ENCODE measurements around the gene CRYAA. TPM values are rescaled to one million over a fixed set of nuclear protein-coding genes. Genes with fewer than 3 reads are reported as not detected.

Gene CRYAA
- total RNA-seq, 2 donors from 2014 or later: not detected

GRCh38 chr21:43189936-43190335 lies 21.1 kb downstream of the CRYAA start:
- Mint-ChIP-seq H3K4me1 (no peaks in the 10 kb centered on the region), H3K27ac (no peak overlapping the region), H3K9me3 (no peaks in the 10 kb centered on the region), H3K4me3 (no peak overlapping the region), H3K27me3 (peaks cover 16% of the 10 kb centered on the region), H3K36me3 (ENCODE audit: low read depth) (no peaks in the 10 kb centered on the region)
- ATAC-seq (replicated peaks): no peak

DNA sequence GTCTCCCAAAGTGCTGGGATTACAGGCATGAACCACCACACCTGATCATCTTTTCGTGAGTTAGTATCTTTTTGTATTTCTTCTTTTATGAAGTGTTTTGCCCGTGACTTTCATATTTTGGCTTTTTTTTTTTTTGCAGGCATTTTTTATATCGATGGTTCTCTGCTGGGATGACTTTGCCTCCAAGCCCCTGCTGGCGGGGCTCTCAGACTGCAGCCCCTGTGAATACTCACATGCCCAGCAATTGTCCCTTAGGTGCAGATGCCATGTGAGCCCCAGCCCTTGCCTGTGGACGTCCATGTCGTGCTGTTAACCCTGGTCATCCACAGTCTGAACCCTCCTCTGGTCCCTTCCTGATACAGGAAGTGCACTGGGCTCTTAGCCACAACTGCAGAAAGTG lies 21.7 kb downstream of the CRYAA start:
- Mint-ChIP-seq H3K27me3 (peaks cover 18% of the 10 kb centered on the region), H3K9me3 (no peaks in the 10 kb centered on the region), H3K27ac (no peak overlapping the region), H3K36me3 (ENCODE audit: low read depth) (no peaks in the 10 kb centered on the region), H3K4me3 (no peak overlapping the region), H3K4me1 (no peaks in the 10 kb centered on the region)
- no peak for ATAC-seq (replicated peaks)

- Mint-ChIP-seq H3K36me3 (ENCODE audit: low read depth) (no peaks in the 10 kb centered on the region), H3K27me3 (peaks cover 21% of the 10 kb centered on the region), H3K4me1 (no peaks in the 10 kb centered on the region), H3K27ac (no peak overlapping the region), H3K4me3 (no peak overlapping the region), H3K9me3 (no peaks in the 10 kb centered on the region)
- no peak for ATAC-seq (replicated peaks)
Measured at GRCh38 chr21:43190951-43191350, 22.1 kb downstream of the CRYAA start.

DNA sequence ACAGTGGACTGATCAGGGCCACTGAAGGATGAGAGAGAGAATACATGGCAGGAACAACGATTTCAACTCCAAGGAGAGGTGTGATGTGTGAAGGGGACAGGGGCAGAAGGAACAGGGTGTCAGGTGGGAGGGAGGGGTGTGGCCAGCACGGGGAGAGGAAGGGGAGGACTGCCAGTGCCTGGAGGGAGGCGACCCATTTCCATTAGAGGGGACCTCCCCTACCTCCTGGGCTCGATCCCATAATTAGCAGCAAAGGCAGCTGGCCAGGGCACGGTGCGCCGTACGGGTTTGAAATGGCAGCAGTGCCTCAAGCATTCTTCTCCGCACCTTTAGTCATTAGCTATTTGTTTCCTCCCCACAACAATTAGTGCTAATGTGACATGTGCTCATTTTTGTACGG lies 22.7 kb downstream of the CRYAA start:
- H3K27ac Mint-ChIP-seq: no peak overlapping the region
- ATAC-seq (replicated peaks): no peak
- no peaks in the 10 kb centered on the region for H3K4me1 Mint-ChIP-seq

DNA sequence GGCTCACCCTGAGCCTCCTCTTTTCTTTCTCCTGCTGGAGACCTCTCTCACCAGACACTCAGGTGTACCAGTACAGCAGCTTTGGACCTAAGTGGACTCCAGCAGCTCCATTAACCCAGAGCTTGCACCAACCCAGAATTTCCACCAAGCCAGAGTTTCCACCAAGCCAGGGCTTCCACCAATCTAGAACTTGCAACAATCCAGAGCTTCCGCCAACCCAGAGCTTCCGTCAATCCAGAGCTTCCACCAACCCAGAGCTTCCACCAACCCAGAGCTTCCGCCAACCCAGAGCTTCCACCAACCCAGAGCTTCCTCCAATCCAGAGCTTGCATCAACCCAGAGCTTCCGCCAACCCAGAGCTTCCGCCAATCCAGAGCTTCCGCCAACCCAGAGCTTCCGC lies 23.2 kb downstream of the CRYAA start:
- H3K4me3 Mint-ChIP-seq: no peak overlapping the region
- H3K4me1 Mint-ChIP-seq: no peaks in the 10 kb centered on the region
- ATAC-seq (replicated peaks): no peak
- peaks cover 21% of the 10 kb centered on the region for H3K27me3 Mint-ChIP-seq
- H3K27ac Mint-ChIP-seq: no peak overlapping the region
- H3K36me3 Mint-ChIP-seq (ENCODE audit: low read depth): no peaks in the 10 kb centered on the region
- H3K9me3 Mint-ChIP-seq: no peaks in the 10 kb centered on the region

More for the DNA sequence above, 22.7 kb downstream of the CRYAA start:
- Mint-ChIP-seq H3K27me3 (peaks cover 21% of the 10 kb centered on the region), H3K9me3 (no peaks in the 10 kb centered on the region), H3K4me3 (no peak overlapping the region), H3K36me3 (ENCODE audit: low read depth) (no peaks in the 10 kb centered on the region)

DNA sequence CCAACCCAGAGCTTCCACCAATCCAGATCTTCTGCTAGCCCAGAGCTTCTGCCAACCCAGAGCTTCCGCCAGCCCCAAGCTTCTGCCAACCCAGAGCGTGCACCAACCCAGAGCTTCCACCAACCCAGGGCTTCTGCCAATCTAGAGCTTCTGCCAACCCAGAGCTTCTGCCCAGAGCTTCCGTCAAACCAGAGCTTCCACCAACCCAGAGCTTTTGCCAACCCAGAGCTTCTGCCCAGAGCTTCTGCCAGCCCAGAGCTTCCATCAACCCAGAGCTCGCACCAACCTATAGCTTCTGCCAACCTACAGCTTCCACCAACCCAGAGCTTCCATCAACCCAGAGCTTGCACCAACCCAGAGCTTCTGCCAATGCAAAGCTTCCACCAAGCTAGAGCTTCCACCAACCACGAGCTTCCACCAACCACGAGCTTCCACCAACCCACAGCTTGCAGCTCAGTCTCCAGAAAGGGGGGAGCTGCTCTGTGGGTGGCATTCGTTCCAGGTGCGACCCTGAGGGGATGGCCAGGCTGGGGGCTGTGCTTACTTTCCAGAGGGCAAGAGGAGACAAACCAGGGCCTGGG lies 23.8 kb downstream of the CRYAA start:
- Mint-ChIP-seq H3K27me3 (peaks cover 21% of the 10 kb centered on the region), H3K4me3 (no peak overlapping the region), H3K27ac (no peak overlapping the region), H3K9me3 (no peaks in the 10 kb centered on the region), H3K36me3 (ENCODE audit: low read depth) (no peaks in the 10 kb centered on the region), H3K4me1 (peaks cover 6% of the 10 kb centered on the region)
- ATAC-seq (replicated peaks): no peak

- H3K27ac Mint-ChIP-seq: no peak overlapping the region
- no peak overlapping the region for H3K4me3 Mint-ChIP-seq
- H3K9me3 Mint-ChIP-seq: peaks cover 1% of the 10 kb centered on the region
- no peaks in the 10 kb centered on the region for H3K36me3 Mint-ChIP-seq (ENCODE audit: low read depth)
- H3K4me1 Mint-ChIP-seq: peaks cover 6% of the 10 kb centered on the region
- no peak for ATAC-seq (replicated peaks)
- peaks cover 21% of the 10 kb centered on the region for H3K27me3 Mint-ChIP-seq
Measured at GRCh38 chr21:43193088-43193650, 24.4 kb downstream of the CRYAA start.

GRCh38 chr21:43193651-43194302 lies 25.0 kb downstream of the CRYAA start:
- Mint-ChIP-seq H3K27ac (no peak overlapping the region), H3K36me3 (ENCODE audit: low read depth) (no peaks in the 10 kb centered on the region)
- peak; percentile 57 for ATAC-seq (replicated peaks)

GRCh38 chr21:43194303-43195120 lies 25.7 kb downstream of the CRYAA start:
- no peak for ATAC-seq (replicated peaks)
- Mint-ChIP-seq H3K4me3 (no peak overlapping the region), H3K4me1 (peaks cover 6% of the 10 kb centered on the region), H3K27ac (peak overlapping the region; percentile 36), H3K36me3 (ENCODE audit: low read depth) (no peaks in the 10 kb centered on the region), H3K27me3 (peaks cover 26% of the 10 kb centered on the region), H3K9me3 (peaks cover 6% of the 10 kb centered on the region)

More at GRCh38 chr21:43193651-43194302, 25.0 kb downstream of the CRYAA start:
- Mint-ChIP-seq H3K9me3 (peaks cover 6% of the 10 kb centered on the region), H3K4me1 (peaks cover 6% of the 10 kb centered on the region), H3K27me3 (peaks cover 26% of the 10 kb centered on the region), H3K4me3 (no peak overlapping the region)

GRCh38 chr21:43195121-43196021 lies 26.6 kb downstream of the CRYAA start:
- Mint-ChIP-seq H3K4me3 (no peak overlapping the region), H3K27me3 (peaks cover 23% of the 10 kb centered on the region), H3K27ac (no peak overlapping the region), H3K9me3 (peaks cover 6% of the 10 kb centered on the region), H3K4me1 (peaks cover 6% of the 10 kb centered on the region), H3K36me3 (ENCODE audit: low read depth) (no peaks in the 10 kb centered on the region)
- no peak for ATAC-seq (replicated peaks)

DNA sequence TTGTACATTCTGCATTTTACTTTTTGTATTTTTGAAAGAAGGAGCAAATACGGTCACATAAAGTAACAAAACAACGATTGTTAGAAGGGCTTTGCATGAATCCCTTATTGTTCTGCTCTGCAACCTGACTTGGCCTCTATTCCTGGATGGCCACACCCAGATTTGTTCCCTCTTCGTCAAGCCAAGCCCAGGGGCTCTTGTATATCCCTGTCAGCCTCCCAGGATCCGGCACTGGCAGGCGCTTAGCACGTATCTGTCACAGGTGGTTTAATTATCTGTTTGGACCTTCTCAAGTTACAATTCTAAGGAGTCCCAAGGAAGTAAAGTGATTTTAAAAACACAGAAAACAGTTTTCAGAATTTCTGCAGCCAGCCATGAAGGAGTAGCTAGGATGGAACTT lies 28.0 kb downstream of the CRYAA start:
- H3K27me3 Mint-ChIP-seq: peaks cover 20% of the 10 kb centered on the region
- H3K27ac Mint-ChIP-seq: no peak overlapping the region
- no peak for ATAC-seq (replicated peaks)
- H3K4me3 Mint-ChIP-seq: no peak overlapping the region
- peaks cover 6% of the 10 kb centered on the region for H3K4me1 Mint-ChIP-seq
- H3K36me3 Mint-ChIP-seq (ENCODE audit: low read depth): no peaks in the 10 kb centered on the region
- peaks cover 11% of the 10 kb centered on the region for H3K9me3 Mint-ChIP-seq

DNA sequence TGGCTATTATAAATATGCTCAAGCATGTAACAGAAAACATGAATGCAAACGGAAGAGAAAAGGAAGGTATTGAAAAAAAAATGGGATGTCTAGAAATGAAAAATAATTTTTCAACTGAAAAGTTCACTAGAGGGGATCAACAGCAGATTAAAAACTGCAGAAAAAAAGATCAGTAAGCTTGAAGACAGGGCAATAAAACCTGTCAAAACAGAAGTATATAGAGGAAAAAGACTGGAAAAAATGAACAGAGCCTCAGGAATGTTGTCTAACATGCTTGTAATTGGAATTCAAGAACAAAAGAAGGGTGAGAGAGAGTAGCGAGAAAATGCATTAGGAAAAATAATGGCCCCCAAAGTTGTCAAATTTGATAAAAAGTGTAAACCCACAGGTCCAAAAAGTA lies 29.6 kb downstream of the CRYAA start:
- Mint-ChIP-seq H3K27ac (no peak overlapping the region), H3K4me1 (peaks cover 6% of the 10 kb centered on the region), H3K27me3 (peaks cover 14% of the 10 kb centered on the region), H3K36me3 (ENCODE audit: low read depth) (no peaks in the 10 kb centered on the region), H3K4me3 (no peak overlapping the region), H3K9me3 (peaks cover 14% of the 10 kb centered on the region)
- no peak for ATAC-seq (replicated peaks)

- Mint-ChIP-seq H3K9me3 (peaks cover 14% of the 10 kb centered on the region), H3K27ac (no peak overlapping the region), H3K4me3 (no peak overlapping the region), H3K36me3 (ENCODE audit: low read depth) (no peaks in the 10 kb centered on the region), H3K27me3 (peaks cover 14% of the 10 kb centered on the region), H3K4me1 (peaks cover 6% of the 10 kb centered on the region)
- ATAC-seq (replicated peaks): no peak
Measured at GRCh38 chr21:43201491-43201890, 32.7 kb downstream of the CRYAA start.

- peaks cover 9% of the 10 kb centered on the region for H3K9me3 Mint-ChIP-seq
- no peak overlapping the region for H3K4me3 Mint-ChIP-seq
- H3K36me3 Mint-ChIP-seq (ENCODE audit: low read depth): no peaks in the 10 kb centered on the region
- no peak overlapping the region for H3K27ac Mint-ChIP-seq
- peaks cover 20% of the 10 kb centered on the region for H3K27me3 Mint-ChIP-seq
- H3K4me1 Mint-ChIP-seq: no peaks in the 10 kb centered on the region
- ATAC-seq (replicated peaks): no peak
Measured at GRCh38 chr21:43203591-43203990, 34.8 kb downstream of the CRYAA start.
